ENCODE measurements around the gene CNOT1.

DNA sequence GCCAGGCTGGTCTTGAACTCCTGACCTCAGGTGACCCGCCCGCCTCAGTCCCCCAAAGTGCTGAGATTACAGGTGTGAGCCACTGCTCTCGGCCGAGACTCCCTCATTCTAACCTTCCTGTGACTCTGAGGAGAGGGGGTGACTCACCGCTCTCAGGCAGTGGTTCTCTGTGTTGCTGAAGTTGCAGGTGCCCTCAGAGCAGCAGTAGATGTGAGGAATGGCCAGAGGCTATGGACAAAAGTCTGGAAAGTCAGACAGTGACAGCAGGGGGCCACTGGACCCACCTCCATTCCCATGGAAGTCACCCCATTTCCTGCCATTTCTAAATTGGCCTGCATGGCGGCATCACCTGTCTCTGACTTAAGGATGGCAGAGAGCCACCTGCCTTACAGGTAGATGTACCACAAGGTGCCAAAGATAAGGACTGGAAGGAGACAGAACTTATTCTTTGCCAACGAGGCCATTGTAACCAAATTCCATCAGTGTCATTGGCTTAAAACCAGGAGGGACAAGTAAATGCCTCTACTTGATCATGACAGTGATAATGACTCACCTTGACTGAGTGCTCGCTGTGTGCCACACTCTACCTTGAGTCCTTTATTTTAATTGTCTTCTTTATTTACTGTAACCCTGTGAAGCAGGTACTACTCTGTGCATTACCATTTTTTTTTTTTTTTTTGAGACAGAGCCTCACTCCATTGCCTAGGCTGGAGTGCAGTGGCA lies 15.3 kb upstream of the CNOT1 start:
- TF ChIP-seq, protein P1, sequence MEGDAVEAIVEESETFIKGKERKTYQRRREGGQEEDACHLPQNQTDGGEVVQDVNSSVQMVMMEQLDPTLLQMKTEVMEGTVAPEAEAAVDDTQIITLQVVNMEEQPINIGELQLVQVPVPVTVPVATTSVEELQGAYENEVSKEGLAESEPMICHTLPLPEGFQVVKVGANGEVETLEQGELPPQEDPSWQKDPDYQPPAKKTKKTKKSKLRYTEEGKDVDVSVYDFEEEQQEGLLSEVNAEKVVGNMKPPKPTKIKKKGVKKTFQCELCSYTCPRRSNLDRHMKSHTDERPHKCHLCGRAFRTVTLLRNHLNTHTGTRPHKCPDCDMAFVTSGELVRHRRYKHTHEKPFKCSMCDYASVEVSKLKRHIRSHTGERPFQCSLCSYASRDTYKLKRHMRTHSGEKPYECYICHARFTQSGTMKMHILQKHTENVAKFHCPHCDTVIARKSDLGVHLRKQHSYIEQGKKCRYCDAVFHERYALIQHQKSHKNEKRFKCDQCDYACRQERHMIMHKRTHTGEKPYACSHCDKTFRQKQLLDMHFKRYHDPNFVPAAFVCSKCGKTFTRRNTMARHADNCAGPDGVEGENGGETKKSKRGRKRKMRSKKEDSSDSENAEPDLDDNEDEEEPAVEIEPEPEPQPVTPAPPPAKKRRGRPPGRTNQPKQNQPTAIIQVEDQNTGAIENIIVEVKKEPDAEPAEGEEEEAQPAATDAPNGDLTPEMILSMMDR (IDR thresholded peaks at IDR 0.05; ENCODE audit: insufficient read depth, low read length) = no peak
- TF ChIP-seq POLR2AphosphoS5 (IDR thresholded peaks at IDR 0.05; ENCODE audit: low read depth) = no peak
- TF ChIP-seq, protein P2, sequence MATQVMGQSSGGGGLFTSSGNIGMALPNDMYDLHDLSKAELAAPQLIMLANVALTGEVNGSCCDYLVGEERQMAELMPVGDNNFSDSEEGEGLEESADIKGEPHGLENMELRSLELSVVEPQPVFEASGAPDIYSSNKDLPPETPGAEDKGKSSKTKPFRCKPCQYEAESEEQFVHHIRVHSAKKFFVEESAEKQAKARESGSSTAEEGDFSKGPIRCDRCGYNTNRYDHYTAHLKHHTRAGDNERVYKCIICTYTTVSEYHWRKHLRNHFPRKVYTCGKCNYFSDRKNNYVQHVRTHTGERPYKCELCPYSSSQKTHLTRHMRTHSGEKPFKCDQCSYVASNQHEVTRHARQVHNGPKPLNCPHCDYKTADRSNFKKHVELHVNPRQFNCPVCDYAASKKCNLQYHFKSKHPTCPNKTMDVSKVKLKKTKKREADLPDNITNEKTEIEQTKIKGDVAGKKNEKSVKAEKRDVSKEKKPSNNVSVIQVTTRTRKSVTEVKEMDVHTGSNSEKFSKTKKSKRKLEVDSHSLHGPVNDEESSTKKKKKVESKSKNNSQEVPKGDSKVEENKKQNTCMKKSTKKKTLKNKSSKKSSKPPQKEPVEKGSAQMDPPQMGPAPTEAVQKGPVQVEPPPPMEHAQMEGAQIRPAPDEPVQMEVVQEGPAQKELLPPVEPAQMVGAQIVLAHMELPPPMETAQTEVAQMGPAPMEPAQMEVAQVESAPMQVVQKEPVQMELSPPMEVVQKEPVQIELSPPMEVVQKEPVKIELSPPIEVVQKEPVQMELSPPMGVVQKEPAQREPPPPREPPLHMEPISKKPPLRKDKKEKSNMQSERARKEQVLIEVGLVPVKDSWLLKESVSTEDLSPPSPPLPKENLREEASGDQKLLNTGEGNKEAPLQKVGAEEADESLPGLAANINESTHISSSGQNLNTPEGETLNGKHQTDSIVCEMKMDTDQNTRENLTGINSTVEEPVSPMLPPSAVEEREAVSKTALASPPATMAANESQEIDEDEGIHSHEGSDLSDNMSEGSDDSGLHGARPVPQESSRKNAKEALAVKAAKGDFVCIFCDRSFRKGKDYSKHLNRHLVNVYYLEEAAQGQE (IDR thresholded peaks at IDR 0.05; ENCODE audit: insufficient replicate concordance, low read depth) = no peak
